ENCODE results near the gene LBHD2.

LBHD2 gene

GRCh38 chr14:103130965-103131364 lies 47.0 kb downstream of the LBHD2 start:
- no peak overlapping the region for H3K4me3 ChIP-seq (ENCODE audit: low read depth, low read length)
- DNase-seq (ENCODE audit: low read depth): no peak
- no peak for TF ChIP-seq CTCF (IDR thresholded peaks at IDR 0.05; ENCODE audit: insufficient read depth, low read depth, low read length, missing control alignments)

- no peak for TF ChIP-seq CTCF (IDR thresholded peaks at IDR 0.05; ENCODE audit: insufficient read depth, low read depth, low read length, missing control alignments)
- DNase-seq (ENCODE audit: low read depth): no peak
- H3K4me3 ChIP-seq (ENCODE audit: low read depth, low read length): no peak overlapping the region
Observed at GRCh38 chr14:103131580-103131979, 47.6 kb downstream of the LBHD2 start.

GRCh38 chr14:103132381-103133209 lies 48.6 kb downstream of the LBHD2 start:
- no peak for TF ChIP-seq CTCF (IDR thresholded peaks at IDR 0.05; ENCODE audit: insufficient read depth, low read depth, low read length, missing control alignments)
- no peak for DNase-seq (ENCODE audit: low read depth)
- no peak overlapping the region for H3K4me3 ChIP-seq (ENCODE audit: low read depth, low read length)

GRCh38 chr14:103133210-103134140 lies 49.5 kb downstream of the LBHD2 start:
- TF ChIP-seq CTCF (IDR thresholded peaks at IDR 0.05; ENCODE audit: insufficient read depth, low read depth, low read length, missing control alignments): no peak
- no peak overlapping the region for H3K4me3 ChIP-seq (ENCODE audit: low read depth, low read length)
- DNase-seq (ENCODE audit: low read depth): no peak

GRCh38 chr14:103134405-103134804 lies 50.4 kb downstream of the LBHD2 start:
- no peak for DNase-seq (ENCODE audit: low read depth)
- H3K4me3 ChIP-seq (ENCODE audit: low read depth, low read length): no peak overlapping the region
- no peak for TF ChIP-seq CTCF (IDR thresholded peaks at IDR 0.05; ENCODE audit: insufficient read depth, low read depth, low read length, missing control alignments)

GRCh38 chr14:103134919-103135318 lies 50.9 kb downstream of the LBHD2 start:
- no peak for TF ChIP-seq CTCF (IDR thresholded peaks at IDR 0.05; ENCODE audit: insufficient read depth, low read depth, low read length, missing control alignments)
- no peak overlapping the region for H3K4me3 ChIP-seq (ENCODE audit: low read depth, low read length)
- no peak for DNase-seq (ENCODE audit: low read depth)

Data from GM12865 (cell line).